BE2C (cell line): ENCODE measurements around the gene SMYD2.

Experiments
- DNase-seq: peaks from one replicate; pipeline ENCODE4 v3.0.0-alpha.2; 2020
- H3K27me3 ChIP-seq: fragments of 250-450 bp; sonication (Bioruptor Pico); 2 replicates; pipeline ENCODE4 v1.5.1; 2020; ENCODE audit warnings: mild to moderate bottlenecking
- H3K36me3 ChIP-seq: fragments of 250-450 bp; sonication (Bioruptor Pico); 2 replicates; pipeline ENCODE4 v1.5.1; 2020; ENCODE audit warnings: mild to moderate bottlenecking
- H3K4me1 ChIP-seq: fragments of 250-450 bp; sonication (Bioruptor Pico); 2 replicates; pipeline ENCODE4 v1.5.1; 2020
- H3K4me3 ChIP-seq: 2 replicates; pipeline ENCODE4 v1.5.1; 2011; ENCODE audit warnings: low read depth, low read length
- H3K9me3 ChIP-seq: fragments of 250-450 bp; sonication (Bioruptor Pico); 2 replicates; pipeline ENCODE4 v1.5.1; 2020
- TF ChIP-seq, protein P1 (sequence below): IDR thresholded peaks from 2 replicates; pipeline ENCODE4 v1.5.1; 2012; ENCODE audit warnings: mild to moderate bottlenecking, low read depth, low read length

SMYD2 gene

DNA sequence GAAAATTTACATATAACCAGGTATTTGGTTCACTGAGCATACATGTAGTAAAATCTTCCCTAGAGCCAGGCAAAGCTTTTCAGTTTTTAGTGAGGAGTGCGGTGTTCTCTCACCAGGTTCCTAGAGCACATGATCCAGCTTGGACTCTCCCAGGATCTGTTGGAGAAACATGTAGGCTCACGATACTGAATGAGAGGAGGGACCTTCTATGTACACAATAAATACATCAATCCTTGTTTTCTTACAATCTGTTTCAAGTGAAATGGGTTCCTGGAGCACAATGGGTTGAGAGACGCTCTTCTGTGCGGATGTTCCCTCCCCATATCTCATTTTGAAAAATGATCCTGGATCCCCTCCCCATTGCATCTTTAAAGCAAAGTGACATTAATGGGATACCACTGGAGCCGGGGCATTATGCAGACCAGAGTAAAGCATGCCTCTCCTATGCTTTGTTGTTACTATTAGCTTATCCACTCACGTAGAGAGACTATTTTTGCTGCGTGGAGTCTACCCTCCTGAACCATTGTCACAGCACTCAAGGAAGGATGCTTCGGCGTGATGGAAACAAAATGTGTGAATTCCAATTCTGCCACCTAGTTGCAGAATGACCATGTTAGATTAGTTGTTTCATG is 19.3 kb downstream of the SMYD2 start:
- no peaks in the 10 kb centered on the region for H3K9me3 ChIP-seq
- no peak for DNase-seq
- no peak overlapping the region for H3K4me3 ChIP-seq
- H3K4me1 ChIP-seq, result no peaks in the 10 kb centered on the region
- H3K27me3 ChIP-seq, result no peaks in the 10 kb centered on the region
- H3K36me3 ChIP-seq, result no peaks in the 10 kb centered on the region
- TF ChIP-seq, protein P1, sequence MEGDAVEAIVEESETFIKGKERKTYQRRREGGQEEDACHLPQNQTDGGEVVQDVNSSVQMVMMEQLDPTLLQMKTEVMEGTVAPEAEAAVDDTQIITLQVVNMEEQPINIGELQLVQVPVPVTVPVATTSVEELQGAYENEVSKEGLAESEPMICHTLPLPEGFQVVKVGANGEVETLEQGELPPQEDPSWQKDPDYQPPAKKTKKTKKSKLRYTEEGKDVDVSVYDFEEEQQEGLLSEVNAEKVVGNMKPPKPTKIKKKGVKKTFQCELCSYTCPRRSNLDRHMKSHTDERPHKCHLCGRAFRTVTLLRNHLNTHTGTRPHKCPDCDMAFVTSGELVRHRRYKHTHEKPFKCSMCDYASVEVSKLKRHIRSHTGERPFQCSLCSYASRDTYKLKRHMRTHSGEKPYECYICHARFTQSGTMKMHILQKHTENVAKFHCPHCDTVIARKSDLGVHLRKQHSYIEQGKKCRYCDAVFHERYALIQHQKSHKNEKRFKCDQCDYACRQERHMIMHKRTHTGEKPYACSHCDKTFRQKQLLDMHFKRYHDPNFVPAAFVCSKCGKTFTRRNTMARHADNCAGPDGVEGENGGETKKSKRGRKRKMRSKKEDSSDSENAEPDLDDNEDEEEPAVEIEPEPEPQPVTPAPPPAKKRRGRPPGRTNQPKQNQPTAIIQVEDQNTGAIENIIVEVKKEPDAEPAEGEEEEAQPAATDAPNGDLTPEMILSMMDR, result no peak

DNA sequence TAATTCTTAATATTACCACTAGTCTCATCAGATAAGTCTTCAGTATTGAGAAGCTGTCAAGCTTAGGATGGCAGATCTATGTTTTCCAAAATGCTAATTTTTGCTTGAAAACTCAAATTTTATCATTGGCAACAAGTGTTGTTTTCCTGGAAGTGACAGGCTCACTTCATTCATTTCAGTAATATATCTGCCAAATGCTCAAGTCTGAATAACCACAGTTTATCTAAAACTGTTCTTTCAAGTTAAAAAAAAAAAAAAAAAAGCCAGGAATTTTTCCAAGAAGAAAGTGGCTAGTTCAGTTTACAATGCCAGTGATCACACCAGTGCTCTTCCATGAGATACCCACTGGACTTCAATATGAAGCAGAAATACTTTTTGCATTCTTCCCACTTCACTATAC is 20.6 kb downstream of the SMYD2 start:
- Histone ChIP-seq H3K4me3 (no peak overlapping the region), H3K4me1 (no peaks in the 10 kb centered on the region), H3K9me3 (no peaks in the 10 kb centered on the region), H3K27me3 (no peaks in the 10 kb centered on the region), H3K36me3 (no peaks in the 10 kb centered on the region)
- DNase-seq, result no peak
- TF ChIP-seq, protein P1, result no peak

DNA sequence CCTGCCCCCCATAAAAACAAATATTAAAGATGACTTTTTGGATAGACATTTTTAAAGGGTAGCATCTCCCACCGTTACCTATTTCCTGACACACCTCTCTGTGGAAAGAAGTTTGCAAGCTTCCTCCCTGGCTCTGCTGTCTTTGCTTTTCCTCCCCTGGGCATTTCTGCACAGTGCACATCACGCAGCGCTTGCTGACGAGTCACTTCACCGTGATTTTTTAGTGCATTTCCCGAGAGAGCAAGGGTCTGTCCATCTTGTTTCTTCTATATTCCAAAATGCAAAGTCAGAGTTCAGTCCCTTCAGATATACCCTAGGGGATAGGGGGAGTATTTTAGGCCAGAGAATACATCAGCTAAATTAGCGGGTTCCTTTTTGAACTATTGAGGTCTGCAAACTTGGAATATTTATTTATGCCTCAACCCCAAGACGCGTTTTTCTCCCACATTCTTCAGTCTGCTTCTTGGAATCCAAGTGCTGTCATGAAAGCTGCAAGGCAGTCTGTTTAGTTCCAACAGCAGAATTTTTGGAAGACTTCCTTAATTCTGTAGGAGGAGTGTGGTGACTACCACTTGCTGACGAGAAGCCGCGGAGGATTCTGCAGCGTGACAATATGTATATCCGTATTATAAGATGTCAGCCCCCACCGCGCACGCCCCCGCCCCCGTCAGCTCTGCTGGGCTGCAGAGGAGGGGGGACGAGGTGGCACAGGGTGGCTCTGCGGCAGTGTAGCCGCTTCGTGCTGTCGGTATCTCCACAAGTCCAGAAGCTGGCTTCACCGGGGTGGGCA is 22.4 kb downstream of the SMYD2 start:
- Histone ChIP-seq H3K9me3 (no peaks in the 10 kb centered on the region), H3K4me3 (no peak overlapping the region), H3K27me3 (no peaks in the 10 kb centered on the region), H3K4me1 (no peaks in the 10 kb centered on the region), H3K36me3 (no peaks in the 10 kb centered on the region)
- TF ChIP-seq, protein P1, result no peak
- no peak for DNase-seq

GRCh38 chr1:214305164-214305751 is 24.3 kb downstream of the SMYD2 start:
- no peaks in the 10 kb centered on the region for H3K4me1 ChIP-seq
- no peaks in the 10 kb centered on the region for H3K36me3 ChIP-seq
- no peaks in the 10 kb centered on the region for H3K27me3 ChIP-seq
- no peak overlapping the region for H3K4me3 ChIP-seq
- TF ChIP-seq, protein P1, result no peak
- H3K9me3 ChIP-seq, result no peaks in the 10 kb centered on the region
- no peak for DNase-seq

DNA sequence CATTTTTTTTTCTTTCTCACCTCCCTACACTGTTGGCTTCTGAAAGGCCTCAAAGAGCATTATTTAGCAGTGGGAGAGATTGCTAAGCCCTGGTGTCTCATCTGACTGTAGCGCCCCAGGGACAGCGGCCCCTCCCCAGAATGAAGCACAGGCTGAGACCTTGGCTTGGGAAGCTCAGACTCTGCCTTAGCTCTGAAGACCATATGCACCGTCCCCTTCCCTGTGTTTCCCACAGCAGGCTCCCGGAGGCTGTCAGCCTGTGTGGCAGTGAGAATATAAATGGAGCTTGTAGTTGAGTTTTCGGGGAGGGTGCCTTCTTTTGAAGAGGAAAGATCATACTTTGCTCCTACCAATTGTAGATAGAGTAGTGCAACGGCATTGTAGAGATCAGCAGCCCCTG is 25.3 kb downstream of the SMYD2 start:
- Histone ChIP-seq H3K4me3 (no peak overlapping the region), H3K4me1 (no peaks in the 10 kb centered on the region), H3K36me3 (no peaks in the 10 kb centered on the region), H3K9me3 (no peaks in the 10 kb centered on the region), H3K27me3 (no peaks in the 10 kb centered on the region)
- TF ChIP-seq, protein P1, result no peak
- no peak for DNase-seq

DNA sequence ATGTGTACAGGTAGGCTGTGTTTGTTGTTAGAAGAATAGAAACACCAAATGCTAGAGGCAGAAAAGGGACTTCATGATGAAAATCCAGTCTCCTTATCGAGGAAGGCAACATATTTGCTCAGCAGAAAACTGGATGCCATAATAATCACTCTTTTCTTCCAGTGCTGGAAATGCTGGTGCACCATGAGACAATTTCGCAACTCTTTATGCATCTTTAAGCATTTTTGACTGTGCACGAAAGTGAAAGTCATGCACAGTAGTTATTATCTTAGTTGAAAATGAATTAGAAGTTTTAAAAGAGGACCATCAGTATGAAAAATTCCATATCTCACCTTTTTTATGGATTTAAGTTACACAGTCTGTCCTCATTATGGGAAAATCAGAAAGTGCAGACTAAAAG is 29.1 kb downstream of the SMYD2 start:
- no peak overlapping the region for H3K4me3 ChIP-seq
- H3K9me3 ChIP-seq, result no peaks in the 10 kb centered on the region
- H3K36me3 ChIP-seq, result no peaks in the 10 kb centered on the region
- TF ChIP-seq, protein P1, result no peak
- H3K27me3 ChIP-seq, result no peaks in the 10 kb centered on the region
- no peak for DNase-seq
- no peaks in the 10 kb centered on the region for H3K4me1 ChIP-seq
